NCI-H2107 (cell line): Measurements from ENCODE around the gene MAP4K5.
"Not testable (repeated sequence)": the region's sequence is repeated elsewhere in the genome, so short reads cannot be mapped to it uniquely, and the experiment has no call there.

Source experiments
- DNase-seq: peaks from one replicate; lab custom pipeline; 2025; lab: John Stamatoyannopoulos, UW

MAP4K5 gene

GRCh38 chr14:50531595-50532501, 521 bp downstream of the MAP4K5 start:
- DNase-seq = peak; percentile 54

- no peak for DNase-seq
Observed at GRCh38 chr14:50530794-50531365, 1.5 kb downstream of the MAP4K5 start.

DNA sequence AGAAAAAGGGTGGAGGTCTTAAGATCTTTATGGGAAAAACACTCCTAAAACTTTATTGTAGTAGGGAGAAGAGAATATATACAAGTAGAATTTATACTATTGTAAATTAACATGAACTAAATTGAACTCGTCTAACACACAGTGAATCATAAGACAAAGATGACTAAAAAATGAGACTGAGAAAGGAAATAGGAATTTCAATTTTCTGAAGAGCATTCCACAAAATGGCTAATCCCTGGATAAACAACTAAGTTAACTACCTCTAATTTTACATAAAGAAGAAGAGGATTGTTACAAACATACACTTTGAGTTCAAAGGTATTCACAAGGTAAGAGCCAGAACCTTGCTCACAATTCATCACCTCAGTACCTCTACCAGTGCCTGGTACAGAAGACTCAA, 2.0 kb downstream of the MAP4K5 start:
- DNase-seq = no peak

DNA sequence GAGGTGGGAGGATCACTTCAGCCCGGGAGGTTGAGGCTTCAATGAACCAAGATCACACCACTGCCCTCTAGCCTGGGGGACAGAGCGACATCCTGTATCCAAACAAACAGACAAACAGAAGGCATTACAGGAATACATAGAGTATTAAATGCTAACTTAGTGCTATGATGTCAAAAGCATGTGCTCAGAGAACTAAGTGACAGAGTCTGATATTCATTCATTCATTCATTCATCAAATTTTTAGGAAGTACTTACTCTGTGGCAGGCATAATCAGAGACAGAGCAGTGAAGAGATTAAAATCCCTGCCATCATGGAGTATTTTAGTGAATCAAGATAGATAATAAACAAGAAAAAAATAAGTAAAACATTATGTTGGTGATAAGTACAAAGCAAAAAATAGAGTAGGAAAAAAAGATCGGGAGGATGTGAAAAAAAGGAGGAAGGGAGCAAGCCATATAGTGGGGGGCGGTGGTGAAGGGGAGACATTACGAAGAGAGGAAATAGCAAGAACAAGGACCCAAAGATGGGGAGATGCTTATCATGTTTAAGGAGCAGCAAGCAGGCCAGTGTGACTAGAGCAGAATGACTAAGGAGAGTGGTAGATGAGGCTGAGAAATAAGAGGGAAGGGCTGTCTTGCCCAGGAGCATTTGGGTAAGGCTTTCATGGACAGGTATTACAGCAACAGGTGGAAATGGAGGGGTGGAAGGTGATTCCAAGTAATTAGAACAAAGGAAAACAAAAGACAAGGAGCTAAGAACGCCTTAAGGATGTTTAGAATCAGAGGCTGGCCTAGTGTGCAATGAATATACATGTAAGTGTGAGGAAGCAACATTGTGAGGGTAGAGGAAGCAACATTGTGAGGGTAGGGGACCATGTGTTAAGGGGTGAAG, 2.8 kb downstream of the MAP4K5 start:
- DNase-seq = no peak

GRCh38 chr14:50528000-50528399, 4.4 kb downstream of the MAP4K5 start:
- no peak for DNase-seq

DNA sequence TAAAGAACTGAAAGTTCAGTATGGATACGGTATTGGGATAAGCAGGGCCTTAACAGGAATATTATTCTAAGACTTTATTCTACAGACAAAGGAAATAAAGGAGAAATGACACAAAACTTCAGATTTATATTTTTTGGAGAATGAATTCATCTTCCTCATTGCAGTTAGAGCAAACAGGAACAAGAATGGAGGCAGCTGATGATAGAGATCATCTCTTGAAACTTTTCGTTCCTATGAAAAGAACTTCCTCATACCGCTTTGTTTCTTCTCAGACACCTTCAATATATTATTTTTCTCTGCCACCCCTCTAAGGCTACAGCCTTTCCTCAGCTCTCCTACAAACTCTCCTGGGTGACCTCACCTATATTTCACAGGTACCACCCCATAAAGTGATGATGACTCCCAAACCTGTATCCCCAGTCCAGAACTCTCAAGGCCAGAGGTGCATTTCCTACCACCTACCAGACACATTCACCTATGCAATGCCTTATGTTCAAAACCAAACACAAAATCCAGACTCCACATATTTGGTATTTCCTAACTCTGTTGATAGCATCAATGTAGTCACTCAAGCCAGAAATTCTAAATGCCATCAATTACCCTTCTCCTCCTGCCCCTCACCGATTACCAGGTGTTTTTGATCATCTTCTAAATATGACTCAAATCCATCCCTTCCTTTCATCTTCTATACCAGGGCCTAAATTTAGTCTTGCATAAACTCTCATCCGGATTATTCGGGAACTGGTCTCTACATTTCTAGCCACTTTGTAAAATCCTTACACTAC, 7.4 kb downstream of the MAP4K5 start:
- DNase-seq = no peak

DNA sequence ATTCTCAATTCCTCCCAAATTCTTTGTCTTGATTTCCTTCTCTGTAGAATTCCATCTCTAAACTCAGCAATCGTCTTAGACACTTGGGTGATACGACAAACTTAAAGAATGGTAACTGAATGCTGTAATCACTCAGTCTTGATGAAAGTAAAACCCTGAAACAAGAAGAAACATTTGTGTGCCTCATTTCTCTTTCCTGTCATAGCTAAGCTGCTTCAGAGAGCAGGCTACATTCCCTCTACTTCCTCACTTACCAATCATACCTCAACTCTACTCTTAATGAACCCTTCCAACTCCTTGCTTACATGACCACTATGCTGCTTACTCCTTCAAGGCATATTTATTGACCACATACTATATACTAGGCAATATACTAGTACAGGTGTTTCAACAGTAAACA, 8.3 kb downstream of the MAP4K5 start:
- no peak for DNase-seq

DNA sequence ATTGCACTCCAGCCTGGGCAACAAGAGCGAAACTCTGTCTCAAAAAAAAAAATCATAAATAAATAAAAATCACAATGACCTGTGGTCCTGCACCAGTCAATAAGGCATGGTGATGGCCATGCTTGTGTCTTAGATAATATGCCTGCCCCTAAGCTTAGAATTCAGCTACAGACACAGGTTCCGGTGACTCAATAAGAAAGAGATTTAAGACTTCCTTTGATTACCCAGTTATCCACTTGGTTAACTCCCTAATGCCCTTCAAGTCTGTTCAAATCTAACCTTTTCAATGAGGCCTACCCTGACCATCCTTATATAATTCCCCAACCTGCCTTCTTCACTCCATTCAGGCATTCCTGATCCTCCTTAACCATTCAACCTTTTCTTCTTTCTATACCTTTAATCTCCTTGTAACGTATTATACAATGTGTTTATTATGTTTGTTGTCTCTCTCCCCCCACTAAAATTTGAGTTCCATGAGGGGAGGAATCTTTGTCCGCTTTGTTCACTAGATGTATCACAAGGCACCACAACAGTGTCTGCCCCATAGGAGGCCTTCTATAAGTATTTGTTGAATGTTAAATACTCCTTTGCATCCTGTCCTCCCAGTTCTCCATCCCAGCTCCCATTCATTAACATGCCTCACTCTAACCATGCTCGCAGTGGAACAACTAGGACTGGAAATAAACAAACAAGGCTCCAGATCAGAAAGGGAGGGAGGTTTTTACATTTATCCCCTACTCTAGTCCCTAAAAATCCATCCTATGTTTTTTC, 8.9 kb downstream of the MAP4K5 start:
- DNase-seq = no peak

DNA sequence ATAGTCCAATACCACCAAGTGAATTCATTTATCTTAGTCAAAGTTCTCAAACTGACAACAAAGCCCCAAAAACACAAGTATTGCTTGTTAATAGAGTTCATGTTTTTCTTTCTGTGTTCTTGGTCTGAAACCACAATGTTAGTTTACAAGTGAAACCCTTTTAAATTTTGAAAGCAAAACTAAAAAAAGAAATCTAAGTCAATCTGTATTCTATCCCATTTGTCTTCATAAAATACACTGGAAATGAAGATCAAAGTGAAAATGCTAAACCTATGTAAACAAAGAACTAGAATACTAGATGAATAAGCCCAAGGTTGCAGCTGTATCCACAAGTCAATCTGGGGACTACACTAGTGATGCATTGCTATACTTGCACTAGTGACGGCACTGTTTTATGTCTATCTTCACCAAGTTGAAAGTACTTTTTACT, 10.4 kb downstream of the MAP4K5 start:
- DNase-seq = no peak

DNA sequence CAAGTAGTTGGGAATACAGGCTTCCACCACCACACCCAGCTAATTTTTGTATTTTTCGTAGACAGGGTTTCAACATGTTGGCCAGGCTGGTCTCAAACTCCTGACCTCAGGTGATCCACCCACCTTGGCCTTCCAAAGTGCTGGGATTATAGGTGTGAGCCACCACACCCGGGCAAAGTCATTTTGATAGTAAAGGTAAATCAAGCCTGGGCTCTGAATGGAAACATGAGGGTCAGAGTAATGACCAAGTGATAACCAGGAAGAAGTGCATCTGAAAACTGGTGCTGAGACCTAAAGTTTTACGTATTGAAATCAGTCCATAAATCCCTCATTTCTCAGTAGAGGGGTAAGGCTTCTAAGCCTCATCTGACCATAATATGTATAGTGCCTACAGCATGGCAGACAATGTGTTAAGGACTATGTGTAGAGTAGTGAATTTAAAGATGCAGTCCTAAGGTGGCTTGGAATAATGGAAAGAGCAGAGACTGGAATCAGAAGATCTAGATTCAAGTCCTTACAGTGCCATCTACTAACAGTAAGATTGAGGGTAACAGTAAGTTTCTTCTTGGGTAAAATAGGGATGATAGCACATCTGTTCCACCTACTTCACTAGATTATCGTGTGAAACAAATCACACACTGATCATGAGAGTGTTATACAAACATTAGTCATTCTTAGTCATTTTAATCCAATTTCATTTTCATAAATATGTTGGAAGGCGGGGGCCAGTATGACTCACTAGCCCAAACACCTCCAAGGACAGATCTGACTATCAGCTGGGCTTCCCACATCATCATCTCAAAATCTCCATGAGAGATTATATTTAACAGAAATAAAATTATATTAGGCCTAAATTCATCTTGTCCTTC, 11.2 kb downstream of the MAP4K5 start:
- DNase-seq = no peak

- no peak for DNase-seq
Observed at GRCh38 chr14:50516091-50516490, 16.3 kb downstream of the MAP4K5 start.

DNA sequence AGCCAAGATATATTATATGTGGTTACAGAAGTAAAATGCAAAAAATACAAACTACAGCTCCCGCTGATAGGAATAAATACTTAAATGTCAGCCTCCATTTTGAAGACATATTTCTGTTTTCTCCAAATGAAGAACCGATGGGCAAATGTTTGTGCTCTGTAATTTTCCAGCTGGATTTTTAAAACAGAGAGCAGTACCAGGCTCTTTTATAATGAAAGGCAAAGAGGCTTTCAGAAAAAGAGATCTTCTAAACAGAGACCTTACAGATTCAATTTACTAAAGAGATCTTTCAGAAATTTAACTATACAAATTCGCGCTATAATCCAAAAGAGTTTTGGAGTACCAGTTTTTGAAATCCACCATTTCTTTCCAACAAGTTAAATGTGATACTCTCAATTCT, 19.9 kb downstream of the MAP4K5 start:
- no peak for DNase-seq

GRCh38 chr14:50510157-50510556, 22.2 kb downstream of the MAP4K5 start:
- DNase-seq = no peak

- DNase-seq = not testable (repeated sequence)
Observed at GRCh38 chr14:50507078-50507477, 25.3 kb downstream of the MAP4K5 start.

DNA sequence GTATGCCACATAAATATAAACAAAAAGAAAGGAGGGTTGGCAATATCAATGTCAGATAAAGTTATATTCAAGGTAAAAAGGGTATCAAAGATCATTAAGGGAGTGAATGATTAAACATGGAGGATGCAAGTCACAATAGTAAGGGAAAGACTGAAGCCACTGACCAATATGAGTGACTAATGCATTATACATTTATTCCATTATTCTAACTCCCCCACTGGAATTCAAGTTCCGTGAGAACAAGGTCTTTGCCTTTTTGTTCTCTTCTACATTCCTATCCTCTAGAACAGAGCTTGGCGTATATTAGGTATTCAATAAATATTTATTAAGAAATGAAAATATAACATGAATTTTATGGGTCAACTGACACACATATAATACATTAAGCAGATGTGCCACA, 30.7 kb downstream of the MAP4K5 start:
- no peak for DNase-seq

GRCh38 chr14:50497351-50497750, 35.0 kb downstream of the MAP4K5 start:
- DNase-seq = no peak

DNA sequence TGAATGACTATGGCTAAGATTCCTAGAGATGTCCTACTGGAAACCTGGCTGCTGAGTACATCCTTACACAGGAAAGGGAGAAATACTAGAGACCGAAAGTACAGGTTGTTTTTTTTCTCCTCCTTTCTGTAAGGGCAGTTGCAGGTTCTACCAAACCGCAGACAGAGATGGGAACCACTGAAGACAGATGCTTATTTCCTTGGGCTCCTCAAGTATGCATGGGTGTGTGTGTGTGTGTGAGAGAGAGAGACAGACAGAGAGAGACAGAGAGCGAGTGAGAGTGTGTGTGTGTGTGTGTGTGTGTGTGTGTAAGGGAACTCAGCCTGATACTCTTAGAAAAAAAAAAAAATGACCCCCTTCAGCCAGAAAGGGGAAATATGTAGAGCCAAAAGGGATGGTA, 42.5 kb downstream of the MAP4K5 start:
- no peak for DNase-seq

DNA sequence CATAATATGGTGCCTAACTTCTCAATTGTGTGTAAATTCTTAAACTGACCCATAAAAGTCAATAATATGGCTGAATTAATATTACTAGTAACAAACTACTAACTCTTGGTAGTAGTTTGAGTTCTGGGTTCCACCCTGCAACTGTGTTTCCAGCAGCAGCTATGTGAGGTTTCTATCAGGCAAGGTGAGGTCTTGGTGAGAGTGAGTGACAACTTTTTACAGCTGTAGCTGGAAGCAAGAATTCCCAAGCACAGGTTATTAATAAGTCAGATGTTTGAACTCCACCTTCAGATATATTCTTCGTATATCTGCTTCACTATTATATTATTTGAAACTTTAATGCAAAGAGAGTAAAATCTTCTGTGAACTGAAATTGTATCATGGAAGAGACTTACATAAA, 43.8 kb downstream of the MAP4K5 start:
- DNase-seq = no peak

GRCh38 chr14:50479041-50479440, 53.3 kb downstream of the MAP4K5 start:
- DNase-seq = no peak

GRCh38 chr14:50477760-50478159, 54.6 kb downstream of the MAP4K5 start:
- no peak for DNase-seq
